H1 (cell line): ENCODE results near the gene TPRG1L. TPM values are rescaled to one million over a fixed set of nuclear protein-coding genes. Genes with fewer than 3 reads are reported as not detected.

Source experiments
- ASH2L ChIP-seq: fragments of 200-600, 300-600 bp; sonication (generic); IDR thresholded peaks from one replicate; pipeline ENCODE4 v1.7.1; 2017; ENCODE audit warnings: low read length
- CTBP2 ChIP-seq: IDR thresholded peaks from 2 replicates; pipeline ENCODE4 v1.7.0; 2011; ENCODE audit warnings: borderline replicate concordance, mild to moderate bottlenecking, moderate library complexity, mixed read lengths, low read length; ENCODE audit not compliant: insufficient read depth, insufficient read length
- EZH2 ChIP-seq: fragments of 200-600 bp; sonication (generic); IDR thresholded peaks from 2 replicates; pipeline ENCODE4 v1.7.1; 2012; ENCODE audit warnings: low read depth, mild to moderate bottlenecking, moderate library complexity, low read length, inconsistent platforms; ENCODE audit not compliant: severe bottlenecking
- JUN ChIP-seq: IDR thresholded peaks from 2 replicates; pipeline ENCODE4 v1.6.1; 2011; ENCODE audit warnings: low read depth, mild to moderate bottlenecking, improper control_type of control experiment, low read length
- KDM4A ChIP-seq: IDR thresholded peaks from one replicate; pipeline ENCODE4 v1.7.1; 2012; ENCODE audit warnings: low read depth, mild to moderate bottlenecking, moderate library complexity, low read length, inconsistent platforms; ENCODE audit not compliant: severe bottlenecking
- PHF8 ChIP-seq: fragments of 200-600 bp; sonication (generic); conservative IDR thresholded peaks from 2 replicates; pipeline ENCODE4 v1.7.1; 2012; ENCODE audit warnings: low read depth, mild to moderate bottlenecking, inconsistent platforms, low read length, moderate library complexity
- RBBP5 ChIP-seq: IDR thresholded peaks from 2 replicates; pipeline ENCODE4 v1.7.1; 2012; ENCODE audit warnings: low read depth, mild to moderate bottlenecking, inconsistent platforms, low read length, moderate library complexity, borderline replicate concordance
- RNF2 ChIP-seq: fragments of 200-900, 300-1000 bp; sonication (generic); IDR thresholded peaks from 2 replicates; pipeline ENCODE4 v1.7.1; 2016; ENCODE audit warnings: borderline replicate concordance, low read depth, mild to moderate bottlenecking, antibody characterized with exemption, low read length; ENCODE audit not compliant: poor library complexity, severe bottlenecking; ENCODE audit errors: missing control alignments
- SAP30 ChIP-seq: fragments of 300-600 bp; sonication (generic); IDR thresholded peaks from 2 replicates; pipeline ENCODE4 v1.7.1; 2012; ENCODE audit warnings: low read length, moderate library complexity, mild to moderate bottlenecking, inconsistent platforms; ENCODE audit not compliant: insufficient read depth, insufficient replicate concordance
- SUZ12 ChIP-seq: fragments of 200-600 bp; sonication (generic); IDR thresholded peaks from 2 replicates; pipeline ENCODE4 v1.6.1; 2012; ENCODE audit warnings: mild to moderate bottlenecking, inconsistent platforms, low read length, moderate library complexity, mixed read lengths
- TAF7 ChIP-seq: optimal IDR thresholded peaks from 2 replicates; pipeline ENCODE3; 2011; ENCODE audit warnings: low read depth, mild to moderate bottlenecking, inconsistent platforms, low read length, moderate library complexity, borderline replicate concordance
- TBP ChIP-seq: IDR thresholded peaks from 2 replicates; pipeline ENCODE4 v1.6.1; 2011; ENCODE audit warnings: low read depth, low read length, improper control_type of control experiment
- polyA plus RNA-seq, 7 experiments: library from polyadenylated mRNA; depleted of rRNA in 3 of 7; stranded (reverse) in 5 of 7; unstranded in 2 of 7; fragments of >200 nt in 5 of 7; fragments of 200-250 nt in 2 of 7; gene quantifications; 1 replicate in 5 of 7; 2 replicates in 1 of 7; 4 replicates in 1 of 7; pipeline versions ENCODE4 v1.2.1 to v1.2.3, GENCODE V29; 2011 to 2013; ENCODE audit warnings: missing spikeins in 2 of 7, mixed read lengths in 2 of 7
- total RNA-seq: library from RNA; stranded (reverse); fragmentation: NEBNext Ultra II Directional; extraction: Animal tissue kit (Norgen Biotek cat#: 25700); gene quantifications from 2 replicates; pipeline ENCODE4 v1.2.1, GENCODE V29; 2021

The TPRG1L gene
- total and polyA plus RNA-seq, 2 of the 8 experiments (the other 6 are each of a cell fraction or from before 2014, with no cell fraction given) = 21.7 to 22.3 TPM

GRCh38 chr1:3651026-3651929 is 26.5 kb downstream of the TPRG1L start (continued):
- TF ChIP-seq PHF8 (no peak), TAF7 (no peak), TBP (no peak), SAP30 (no peak), KDM4A (peak; percentile 57), EZH2 (peak; percentile 98), RNF2 (peak; percentile 91), ASH2L (peak; percentile 60), SUZ12 (peak; percentile 96; the same call in 1 of the 2 replicates), RBBP5 (no peak; the same call in 1 of the 2 replicates), JUN (no peak), CTBP2 (peak; percentile 51)
